ENCODE measurements around the gene TESK2. TPM values are rescaled to one million over a fixed set of nuclear protein-coding genes. Genes with fewer than 3 reads are reported as not detected.

TESK2 gene
- total and polyA plus RNA-seq, 2 of the 13 experiments (the other 11 are each of a cell fraction or from before 2014, with no cell fraction given) = 5.5 to 9.6 TPM

- TF ChIP-seq ZBTB26 (CRISPR knock-in tag; IDR thresholded peaks at IDR 0.05; ENCODE audit: borderline replicate concordance) (peak; percentile 66; the same call in 1 of the 2 replicates), USF2 (IDR thresholded peaks at IDR 0.05; ENCODE audit: low read depth, low read length) (peak; percentile 88), USF2 (CRISPR knock-in tag; IDR thresholded peaks at IDR 0.05; ENCODE audit: borderline replicate concordance) (peak; percentile 91; the same call in 1 of the 2 replicates), MYPOP (CRISPR knock-in tag; IDR thresholded peaks at IDR 0.05) (no peak; the same call in 1 of the 2 replicates), ZNF264 (CRISPR knock-in tag; IDR thresholded peaks at IDR 0.05) (no peak), ZNF629 (CRISPR knock-in tag; conservative IDR thresholded peaks at IDR 0.05) (peak; percentile 8; the same call in 1 of the 2 replicates), CBX2 (IDR thresholded peaks at IDR 0.05; ENCODE audit: low read depth, low read length) (no peak), CBX2 (CRISPR knock-in tag; IDR thresholded peaks at IDR 0.05; ENCODE audit: low read depth) (no peak), ELK4 (CRISPR knock-in tag; IDR thresholded peaks at IDR 0.05; ENCODE audit: borderline replicate concordance) (no peak), SRSF1 (optimal IDR thresholded peaks at IDR 0.05; ENCODE audit: low read depth, low read length) (no peak), ZNF207 (IDR thresholded peaks at IDR 0.05; ENCODE audit: borderline replicate concordance) (no peak), MXD4 (CRISPR knock-in tag; IDR thresholded peaks at IDR 0.05) (peak; percentile 78), KAT2B (IDR thresholded peaks at IDR 0.05; ENCODE audit: borderline replicate concordance, low read depth, low read length) (no peak), FOXA3 (CRISPR knock-in tag; IDR thresholded peaks at IDR 0.05) (no peak; the same call in 1 of the 2 replicates), NCOA2 (CRISPR knock-in tag; IDR thresholded peaks at IDR 0.05) (no peak; the same call in 1 of the 2 replicates), NR2F1 (CRISPR knock-in tag; IDR thresholded peaks at IDR 0.05) (no peak), ZBTB46 (CRISPR knock-in tag; IDR thresholded peaks at IDR 0.05; ENCODE audit: borderline replicate concordance) (no peak), SOX5 (CRISPR knock-in tag; IDR thresholded peaks at IDR 0.05; ENCODE audit: borderline replicate concordance) (peak; percentile 35; the same call in 1 of the 2 replicates), RNF219 (CRISPR knock-in tag; IDR thresholded peaks at IDR 0.05) (no peak)
These were observed at the start of gene TESK2 (continued) for GRCh38 chr1:45490626-45491486.
